CD1c-positive myeloid dendritic cell (primary cell): ENCODE measurements around the gene NELFE.
A peak's percentile ranks its signal among the peaks of the same experiment; 100 is the strongest.
"Not testable (repeated sequence)": the region's sequence is repeated elsewhere in the genome, so short reads cannot be mapped to it uniquely, and the experiment has no call there.

Experiments
- DNase-seq: peaks from one replicate; pipeline ENCODE4 v3.0.0-alpha.2; 2016; ENCODE audit errors: extremely low spot score

NELFE gene

DNA sequence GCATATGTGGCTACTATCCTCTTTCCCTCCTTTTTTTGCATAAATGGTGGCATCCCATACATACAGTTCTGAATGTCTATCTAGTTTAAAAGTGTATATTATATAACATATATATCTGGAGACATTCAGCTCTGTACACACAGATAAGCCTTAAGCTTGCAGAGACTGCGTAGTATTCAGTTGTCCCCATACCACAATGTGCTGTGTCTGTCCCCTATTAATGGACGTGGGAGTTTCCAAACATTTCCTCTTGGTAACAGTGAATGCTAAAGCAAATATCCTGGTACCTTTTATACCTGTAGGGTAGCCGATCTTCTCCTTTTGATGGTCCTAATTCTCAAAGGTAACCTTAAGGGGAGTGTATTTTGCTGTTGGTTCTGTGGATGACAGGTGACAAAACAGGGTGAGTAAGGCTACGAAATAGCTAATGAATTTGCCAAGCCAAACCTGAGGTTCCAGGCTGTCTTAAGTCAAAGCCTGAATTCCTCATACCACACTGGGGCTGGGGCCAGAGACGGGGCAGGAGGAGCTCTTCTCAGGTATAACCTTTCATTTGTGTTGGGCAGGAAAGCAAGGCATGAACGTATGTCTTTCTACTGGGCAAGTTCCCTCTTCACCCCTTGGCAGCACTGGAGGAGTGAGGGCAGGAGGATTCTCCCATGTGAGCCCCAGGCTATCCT is 39.0 kb downstream of the NELFE start:
- no peak for DNase-seq

DNA sequence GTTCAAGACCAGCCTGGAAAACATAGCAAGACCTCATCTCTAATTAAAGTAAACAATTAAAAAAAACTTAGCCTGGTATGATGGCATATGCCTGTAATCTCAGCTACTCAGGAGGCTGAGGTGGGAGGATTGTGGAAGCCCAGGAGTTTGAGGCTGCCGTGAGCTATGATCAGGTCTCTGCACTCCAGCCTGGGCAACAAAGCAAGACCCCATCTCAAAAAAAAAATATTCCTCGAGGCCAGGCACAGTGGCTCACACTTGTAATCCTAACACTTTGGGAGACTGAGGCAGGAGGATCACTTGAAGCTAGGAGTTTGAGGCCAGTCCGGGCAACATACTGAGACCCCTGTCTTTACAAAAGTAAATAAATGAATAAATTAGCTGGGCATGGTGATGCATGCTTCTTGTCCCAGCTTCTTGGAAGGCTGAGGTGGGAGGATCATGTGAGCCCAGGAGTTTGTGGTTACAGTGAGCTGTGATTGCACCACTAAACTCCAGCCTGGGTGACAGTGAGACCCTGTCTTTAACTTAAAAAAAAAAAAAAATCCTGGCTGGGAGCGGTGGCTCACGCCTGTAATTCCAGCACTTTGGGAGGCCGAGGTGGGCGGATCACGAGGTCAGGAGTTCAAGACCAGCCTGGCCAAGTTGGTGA is 40.6 kb downstream of the NELFE start:
- DNase-seq: peak; percentile 75

DNA sequence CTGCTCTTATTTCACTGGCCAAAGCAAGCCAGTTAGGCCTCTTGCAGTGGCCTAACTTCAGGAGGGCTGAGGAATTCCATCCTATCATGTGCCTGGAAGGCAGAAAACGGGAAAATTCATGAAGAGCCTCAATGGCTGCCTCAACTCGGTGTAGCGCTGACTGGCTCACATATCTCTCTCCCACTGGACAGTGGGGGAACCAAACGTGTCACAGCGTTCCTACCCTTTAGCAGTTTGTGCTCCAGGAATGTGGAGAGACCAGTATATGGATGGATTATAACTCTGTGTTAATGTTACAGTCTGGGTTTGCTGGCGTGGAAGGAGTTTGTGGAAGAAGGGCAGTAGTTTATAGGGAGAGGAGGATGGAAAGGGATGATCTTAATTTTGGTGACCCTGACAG is 43.0 kb downstream of the NELFE start:
- DNase-seq: no peak

DNA sequence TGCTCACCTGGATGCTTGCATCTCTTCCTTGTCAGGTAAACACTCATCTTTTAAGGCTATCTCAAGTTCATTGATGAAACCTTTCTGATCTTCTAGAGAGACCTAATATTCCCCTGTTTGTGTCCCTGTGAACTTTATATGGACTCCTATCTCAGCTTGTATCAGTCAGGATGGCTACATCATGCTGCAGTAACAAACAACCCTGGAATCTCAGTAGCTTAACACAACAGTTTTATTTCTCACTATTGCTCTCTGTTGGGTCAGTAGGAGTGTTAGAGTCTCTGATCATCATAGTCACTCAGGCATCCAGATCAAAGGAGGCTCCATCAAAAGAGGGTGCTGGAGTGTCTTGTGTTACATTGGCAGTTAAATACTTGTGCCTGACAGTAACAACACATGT is 43.4 kb downstream of the NELFE start:
- DNase-seq: no peak

DNA sequence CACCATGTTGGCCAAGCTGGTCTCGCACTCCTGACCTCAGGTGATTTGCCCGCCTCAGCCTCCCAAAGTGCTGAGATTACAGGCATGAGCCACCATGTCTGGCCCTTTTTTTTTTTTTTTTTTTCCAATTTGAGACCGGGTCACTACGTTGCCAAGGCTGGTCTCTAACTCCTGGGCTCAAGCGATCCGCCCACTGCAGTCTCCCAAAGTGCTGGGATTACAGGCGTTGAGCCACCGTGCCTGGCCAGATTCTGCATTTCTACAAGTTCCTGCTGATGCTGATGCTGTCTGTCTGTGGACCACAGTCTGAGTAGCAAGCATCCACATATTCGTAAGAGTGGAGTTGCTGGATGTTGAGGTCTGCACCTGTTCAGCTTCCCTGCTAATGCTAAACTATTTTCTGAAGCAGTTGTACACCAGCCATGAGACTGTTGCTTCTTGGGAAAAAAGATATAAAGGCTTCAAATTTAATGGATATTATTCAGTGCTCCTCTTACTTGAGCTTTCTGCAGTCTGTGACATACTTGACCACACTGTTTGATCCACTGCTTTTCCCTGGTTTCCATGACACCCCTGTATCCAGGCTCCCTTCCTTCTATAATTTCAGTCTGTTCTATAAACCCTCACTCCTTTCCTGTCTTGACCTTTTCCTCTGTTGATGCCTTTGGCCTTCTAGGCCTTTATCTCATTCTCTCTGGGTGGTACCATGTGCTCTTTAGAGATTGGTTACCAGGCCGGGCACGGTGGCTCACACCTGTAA is 46.8 kb downstream of the NELFE start:
- no peak for DNase-seq

DNA sequence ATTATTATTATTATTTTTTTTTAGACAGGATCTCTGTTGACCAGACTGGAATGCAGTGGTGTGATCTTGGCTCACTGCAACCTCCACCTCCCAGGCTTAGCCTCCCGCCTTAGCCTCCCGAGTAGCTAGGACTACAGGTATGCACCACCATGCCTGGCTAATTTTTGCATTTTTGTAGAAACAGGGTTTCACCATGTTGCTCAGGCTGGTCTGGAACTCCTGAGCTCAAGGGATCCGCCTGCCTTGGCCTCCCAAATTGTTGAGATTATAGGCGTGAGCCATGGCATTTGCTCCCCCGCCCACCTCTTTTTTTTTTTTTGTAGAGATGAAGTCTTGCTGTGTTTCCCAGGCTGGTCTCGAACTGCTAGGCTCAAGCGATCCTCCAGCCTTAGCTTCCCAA is 49.5 kb downstream of the NELFE start:
- not testable (repeated sequence) for DNase-seq

DNA sequence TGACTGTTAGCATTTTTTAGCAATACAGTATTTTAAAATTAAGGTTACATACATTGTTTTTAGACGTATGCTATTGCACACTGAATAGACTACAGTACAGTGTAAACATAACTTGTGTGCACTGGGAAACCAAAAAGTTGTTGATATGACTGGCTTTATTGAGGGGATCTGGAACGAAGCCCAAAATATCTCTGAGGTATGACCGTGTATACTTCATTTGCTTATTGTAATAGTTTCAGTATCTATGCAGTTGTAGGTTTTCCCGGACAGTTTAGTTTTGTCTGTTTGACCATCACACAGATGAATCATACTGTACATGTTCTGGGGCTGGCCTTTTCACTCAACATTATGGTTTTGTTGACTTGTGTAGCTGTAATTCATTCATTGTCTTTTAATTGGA is 50.0 kb downstream of the NELFE start:
- DNase-seq: peak; percentile 28

DNA sequence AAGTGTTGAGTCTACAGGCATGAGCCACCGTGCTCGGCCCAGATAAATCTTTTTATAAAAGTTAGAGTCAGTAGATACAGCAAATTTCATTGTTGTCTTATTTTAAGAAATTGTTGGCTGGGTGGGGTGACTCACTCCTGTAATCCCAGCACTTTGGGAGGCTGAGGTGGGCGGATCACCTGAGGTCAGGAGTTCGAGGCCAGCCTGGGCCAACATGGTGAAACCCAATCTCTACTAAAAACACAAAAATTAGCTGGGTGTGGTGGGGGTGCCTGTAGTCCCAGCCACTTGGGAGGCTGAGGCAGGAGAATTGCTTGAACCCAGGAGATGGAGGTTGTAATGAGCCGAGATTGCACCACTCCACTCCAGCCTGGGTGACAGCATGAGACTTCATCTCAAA is 50.5 kb downstream of the NELFE start:
- not testable (repeated sequence) for DNase-seq

DNA sequence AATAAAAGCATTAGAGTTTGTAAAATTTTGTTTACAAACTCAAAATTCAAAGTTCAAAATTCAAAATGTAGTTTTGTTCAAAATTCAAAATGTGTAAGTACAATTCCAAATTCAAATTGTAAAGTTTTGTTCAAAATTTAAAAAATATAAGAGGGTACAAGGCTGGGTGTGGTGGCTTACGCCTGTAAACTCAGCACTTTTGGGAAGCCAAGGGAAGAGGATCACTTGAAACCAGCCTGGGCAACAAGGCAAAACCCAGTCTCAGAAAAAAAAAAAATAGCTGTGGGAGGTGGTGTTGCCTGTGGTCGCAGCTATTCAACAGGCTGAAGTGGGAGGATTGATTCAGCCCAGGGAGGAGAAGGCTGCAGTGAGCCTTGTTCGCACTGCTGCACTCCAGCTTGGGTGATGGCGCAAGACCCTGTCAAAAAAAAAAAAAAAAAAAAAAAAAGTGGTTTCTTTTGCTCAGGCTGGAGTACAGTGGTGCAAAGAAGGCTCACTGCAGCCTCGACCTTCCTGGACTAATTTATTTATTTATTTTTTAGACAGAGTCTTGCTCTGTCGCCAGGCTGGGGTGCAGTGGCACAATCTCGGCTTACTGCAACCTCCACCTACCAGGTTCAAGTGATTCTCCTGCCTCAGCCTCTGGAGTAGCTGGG is 51.5 kb downstream of the NELFE start:
- DNase-seq: peak; percentile 87

DNA sequence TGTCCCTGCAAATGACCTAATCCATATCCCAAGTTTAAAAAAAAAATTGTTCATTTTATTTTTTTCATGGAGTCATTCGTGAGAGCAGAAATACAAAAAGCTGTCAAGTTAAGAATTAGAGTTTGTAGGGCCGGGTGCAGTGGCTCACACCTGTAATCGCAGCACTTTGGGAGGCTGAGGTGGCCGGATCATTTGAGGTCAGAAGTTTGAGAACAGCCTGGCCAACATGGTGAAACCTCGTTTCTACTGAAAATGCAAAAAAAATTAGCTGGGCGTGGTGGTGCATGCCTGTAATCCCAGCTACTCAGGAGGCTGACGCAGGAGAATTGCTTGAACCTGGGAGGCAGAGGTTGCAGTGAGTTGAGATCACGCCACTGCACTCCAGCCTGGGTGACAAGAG is 52.0 kb downstream of the NELFE start:
- not testable (repeated sequence) for DNase-seq

DNA sequence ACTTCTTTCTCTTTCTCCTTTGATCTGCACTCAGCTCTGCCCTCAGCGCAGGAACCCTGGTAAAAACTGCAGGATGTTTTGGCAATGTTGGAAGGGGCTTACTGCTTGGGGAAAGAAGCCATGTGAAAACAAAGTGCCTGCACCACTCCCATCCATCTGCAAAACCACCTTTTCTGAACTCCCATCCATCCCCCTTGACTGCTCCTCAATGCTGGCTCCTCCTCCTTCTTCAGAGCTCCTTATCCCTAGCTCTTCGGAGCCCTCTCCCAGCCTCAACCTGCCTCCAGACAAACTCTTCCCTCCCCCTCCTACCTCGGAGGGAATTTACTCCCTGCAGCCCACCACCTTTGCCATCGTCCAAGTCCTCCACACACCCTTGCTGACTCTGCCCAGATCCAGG is 52.6 kb downstream of the NELFE start:
- DNase-seq: no peak

DNA sequence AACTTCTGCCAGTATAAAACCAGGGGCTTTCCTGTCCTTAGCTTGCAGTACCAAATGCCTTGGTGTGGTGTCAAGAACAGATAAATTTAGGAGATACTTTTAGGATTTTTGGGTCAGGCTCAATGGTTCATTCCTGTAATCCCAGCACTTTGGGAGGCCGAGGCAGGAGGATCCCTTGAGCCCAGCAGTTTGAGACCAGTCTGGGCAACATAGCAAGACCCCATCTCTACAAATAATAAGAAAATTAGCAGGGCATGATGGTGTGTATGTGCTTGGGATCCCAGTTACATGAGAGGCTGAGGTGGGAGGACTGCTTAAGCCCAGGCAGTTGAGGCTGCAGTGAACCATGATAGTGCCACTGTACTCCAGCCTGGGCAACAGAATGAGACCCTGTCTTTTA is 53.7 kb downstream of the NELFE start:
- no peak for DNase-seq

DNA sequence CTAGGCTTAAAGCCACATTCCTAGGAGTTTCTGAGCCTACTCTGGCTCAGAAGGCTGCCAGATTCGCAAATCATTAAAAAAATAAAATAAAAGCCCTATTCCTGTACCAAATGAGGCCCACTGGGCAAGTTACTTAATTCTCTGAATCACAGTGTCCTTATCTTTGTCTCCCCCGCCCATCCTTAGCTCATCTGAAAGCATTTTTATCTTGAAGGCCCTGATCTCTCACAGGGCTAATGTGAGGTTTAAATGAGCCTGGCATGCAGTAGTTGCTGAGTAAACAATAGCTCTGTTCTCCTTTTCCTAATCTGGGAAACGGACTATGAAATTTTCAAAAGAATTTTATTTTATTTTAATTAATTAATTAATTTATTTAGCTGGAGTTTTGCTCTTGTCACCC is 54.8 kb downstream of the NELFE start:
- no peak for DNase-seq
